ENCODE results near the gene CLIP3. TPM values are rescaled to one million over a fixed set of nuclear protein-coding genes. Genes with fewer than 3 reads are reported as not detected.
A peak's percentile ranks its signal among the peaks of the same experiment; 100 is the strongest.

CLIP3 gene
- total and polyA plus RNA-seq, 2 of the 13 experiments (the other 11 are each of a cell fraction or from before 2014, with no cell fraction given), result 0.15 to 1.2 TPM

- TF ChIP-seq SKIL (CRISPR knock-in tag; IDR thresholded peaks at IDR 0.05; ENCODE audit: borderline replicate concordance) (no peak), SKI (IDR thresholded peaks at IDR 0.05; ENCODE audit: partially characterized antibody) (no peak), ZNF792 (CRISPR knock-in tag; IDR thresholded peaks at IDR 0.05) (peak; percentile 55; the same call in 1 of the 2 replicates), ZNF781 (CRISPR knock-in tag; IDR thresholded peaks at IDR 0.05; ENCODE audit: borderline replicate concordance, not compliant biosample characterization) (no peak), RBM39 (IDR thresholded peaks at IDR 0.05; ENCODE audit: low read depth, low read length, poor library complexity, severe bottlenecking) (no peak), FOXO4 (CRISPR knock-in tag; conservative IDR thresholded peaks at IDR 0.05) (no peak), PAX8 (CRISPR knock-in tag; IDR thresholded peaks at IDR 0.05; ENCODE audit: borderline replicate concordance) (no peak), ZNF691 (CRISPR knock-in tag; IDR thresholded peaks at IDR 0.05; ENCODE audit: borderline replicate concordance, low read depth) (0 out of 2 replicates have a peak, but pooled peaks have one; percentile 60), ADNP (CRISPR knock-in tag; IDR thresholded peaks at IDR 0.05) (no peak), ZNF121 (CRISPR knock-in tag; IDR thresholded peaks at IDR 0.05) (no peak), NFE2 (CRISPR knock-in tag; IDR thresholded peaks at IDR 0.05) (no peak), ZNF235 (CRISPR knock-in tag; IDR thresholded peaks at IDR 0.05; ENCODE audit: borderline replicate concordance) (no peak), HDAC2 (CRISPR knock-in tag; IDR thresholded peaks at IDR 0.05) (no peak), PLRG1 (conservative IDR thresholded peaks at IDR 0.05) (no peak), ZBTB14 (CRISPR knock-in tag; IDR thresholded peaks at IDR 0.05) (no peak), EEA1 (CRISPR knock-in tag; IDR thresholded peaks at IDR 0.05; ENCODE audit: borderline replicate concordance) (no peak), ZNF777 (CRISPR knock-in tag; IDR thresholded peaks at IDR 0.05) (peak; percentile 31; the same call in 1 of the 2 replicates), NFIB (CRISPR knock-in tag; IDR thresholded peaks at IDR 0.05; ENCODE audit: borderline replicate concordance) (no peak), ATF4 (CRISPR knock-in tag; IDR thresholded peaks at IDR 0.05) (no peak), ZNF292 (CRISPR knock-in tag; IDR thresholded peaks at IDR 0.05; ENCODE audit: borderline replicate concordance, low read depth) (no peak)
Observed at GRCh38 chr19:36008336-36008978, 24.2 kb downstream of the CLIP3 start, which contains the start of gene SYNE4 (continued).

Measured in HepG2 (cell line).